Nucleus accumbens (tissue), 56 donors: ENCODE data around the gene MORN5.
A peak's percentile ranks its signal among the peaks of the same experiment; 100 is the strongest.

ENCODE experiments used
- DNase-seq, 56 donors: peaks; one replicate each; lab custom pipeline; 2025; lab: John Stamatoyannopoulos, UW

Gene MORN5

DNA sequence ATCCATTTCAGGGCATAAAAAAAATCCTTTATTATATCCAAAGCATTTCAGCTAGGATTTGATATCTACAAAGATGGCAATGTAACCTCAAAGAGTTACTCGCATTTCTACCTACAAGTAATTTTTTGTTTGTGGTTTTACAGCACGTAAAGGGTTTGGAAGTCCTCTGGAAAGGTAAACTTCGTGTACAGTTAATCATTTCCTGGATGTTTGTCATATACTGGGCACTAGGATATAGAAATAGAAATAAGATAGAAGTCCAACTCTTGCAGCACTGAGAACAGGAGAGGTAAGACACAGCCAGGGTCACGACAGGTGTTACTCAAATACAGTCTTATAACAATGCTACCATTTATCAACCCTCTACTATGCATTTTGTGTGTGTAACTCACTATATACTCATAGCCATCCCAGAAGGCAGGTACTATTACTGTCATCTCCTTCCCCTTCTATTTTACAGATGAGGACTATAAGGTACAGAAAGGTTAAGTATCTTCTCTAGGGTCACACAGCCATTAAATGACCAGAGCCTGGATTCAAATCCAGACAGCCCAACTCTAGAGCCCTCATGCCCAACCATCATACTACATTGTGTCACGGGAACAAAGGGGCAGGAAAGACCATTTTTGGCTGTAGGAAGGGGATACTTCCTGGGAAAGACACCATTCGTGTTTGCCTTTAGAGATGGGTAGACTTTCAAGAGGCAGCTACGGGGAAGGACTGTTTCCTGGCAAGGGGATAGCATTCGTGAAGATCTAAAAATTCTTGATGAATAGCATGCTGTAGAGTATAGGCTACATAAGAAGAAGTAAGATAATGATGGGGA lies 19.1 kb upstream of the MORN5 start:
- no peak for DNase-seq

DNA sequence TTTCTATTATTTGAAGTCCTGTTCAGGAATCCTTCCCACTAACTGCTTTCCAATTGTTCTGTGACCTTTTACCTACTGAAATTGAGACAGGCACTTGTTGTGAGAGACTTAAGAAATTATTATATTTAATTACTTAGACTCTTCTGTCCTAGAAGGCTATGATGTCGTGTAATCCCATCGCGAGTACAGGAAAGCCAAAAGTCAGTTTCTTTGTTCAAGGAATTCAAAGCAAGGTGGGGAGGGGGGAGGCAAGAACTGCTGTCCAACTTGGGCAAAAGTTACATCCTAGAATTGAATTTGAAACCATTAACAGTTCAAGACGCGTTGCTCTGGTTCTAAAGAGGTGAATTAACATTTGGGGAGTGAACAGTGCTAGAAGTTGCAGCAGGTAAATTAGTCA lies 18.0 kb upstream of the MORN5 start:
- no peak for DNase-seq

- no peak for DNase-seq
Observed at GRCh38 chr9:122143296-122143695, 16.4 kb upstream of the MORN5 start.

GRCh38 chr9:122143876-122144405 lies 15.8 kb upstream of the MORN5 start:
- no peak for DNase-seq

- DNase-seq = no peak
Observed at GRCh38 chr9:122144836-122145591, 14.7 kb upstream of the MORN5 start.

- DNase-seq = no peak
Observed at GRCh38 chr9:122145592-122145863, 14.2 kb upstream of the MORN5 start.

DNA sequence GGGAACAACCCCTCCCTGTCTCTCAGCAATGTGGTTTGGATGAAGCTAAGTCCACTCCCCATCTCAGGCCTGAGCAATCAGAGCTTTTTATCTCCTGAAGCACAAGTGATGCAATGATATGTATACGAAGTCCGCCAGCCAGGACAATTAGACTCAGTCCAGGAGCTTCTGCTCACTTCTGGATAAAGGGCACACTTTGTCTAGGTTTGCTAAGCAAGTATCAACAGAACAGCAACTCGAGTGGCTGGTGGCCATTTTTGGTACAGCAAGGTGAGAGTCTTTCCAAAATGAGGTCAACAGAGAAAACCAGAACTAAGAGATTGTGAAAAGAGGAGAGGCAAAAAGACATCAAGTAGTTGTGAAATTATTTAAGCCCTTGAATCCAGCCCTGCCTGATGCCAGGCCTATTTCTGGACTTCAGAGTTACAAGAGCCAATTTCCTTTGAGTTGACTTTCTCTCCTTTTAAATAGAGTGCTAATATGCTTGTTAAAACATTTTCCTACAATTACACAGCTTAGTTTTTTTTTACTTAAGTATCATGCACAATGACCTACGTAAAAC lies 8.4 kb upstream of the MORN5 start:
- no peak for DNase-seq

DNA sequence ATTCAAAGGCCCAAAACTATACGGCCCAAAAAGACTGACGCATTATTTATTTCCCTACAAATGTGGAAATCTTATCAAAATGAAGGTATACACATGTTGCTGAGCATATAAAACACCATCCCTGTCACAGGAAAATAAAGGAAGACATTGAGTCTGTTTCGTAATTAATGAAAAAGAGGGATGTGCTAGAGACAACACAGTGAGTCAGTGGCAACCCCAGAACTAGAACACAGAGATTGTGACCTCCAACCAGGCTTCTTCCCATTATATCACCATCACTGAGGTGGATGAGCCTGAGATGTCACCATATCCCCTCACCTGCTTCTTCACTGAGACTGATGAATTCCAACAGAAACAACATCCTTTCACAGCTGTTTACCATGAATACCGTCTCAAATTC lies 3.9 kb upstream of the MORN5 start:
- DNase-seq = no peak

DNA sequence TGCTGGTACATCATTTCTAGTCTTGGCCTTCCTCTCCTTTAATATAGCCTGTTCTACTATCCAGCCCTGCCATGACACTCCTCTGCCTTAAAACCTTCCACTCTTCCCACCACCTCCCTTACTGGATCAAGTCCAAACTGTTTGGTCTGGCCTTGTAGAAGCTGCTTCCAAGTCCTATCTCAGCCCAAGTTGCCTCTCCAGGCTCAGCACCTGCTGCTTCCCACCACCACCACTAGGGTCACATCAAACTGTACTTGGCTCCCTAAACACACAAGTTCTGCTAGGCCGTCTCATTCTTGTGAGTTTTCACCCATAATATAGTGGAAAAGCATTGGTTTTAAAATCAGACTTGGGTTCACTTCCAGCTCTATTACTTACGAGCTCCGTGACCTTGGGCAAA lies 1.5 kb upstream of the MORN5 start:
- no peak for DNase-seq

GRCh38 chr9:122159925-122160246 lies 178 bp downstream of the MORN5 start:
- DNase-seq = no peak

GRCh38 chr9:122162415-122162814 lies 2.7 kb downstream of the MORN5 start:
- DNase-seq = no peak

- DNase-seq = no peak
Observed at GRCh38 chr9:122164286-122164685, 4.6 kb downstream of the MORN5 start.

DNA sequence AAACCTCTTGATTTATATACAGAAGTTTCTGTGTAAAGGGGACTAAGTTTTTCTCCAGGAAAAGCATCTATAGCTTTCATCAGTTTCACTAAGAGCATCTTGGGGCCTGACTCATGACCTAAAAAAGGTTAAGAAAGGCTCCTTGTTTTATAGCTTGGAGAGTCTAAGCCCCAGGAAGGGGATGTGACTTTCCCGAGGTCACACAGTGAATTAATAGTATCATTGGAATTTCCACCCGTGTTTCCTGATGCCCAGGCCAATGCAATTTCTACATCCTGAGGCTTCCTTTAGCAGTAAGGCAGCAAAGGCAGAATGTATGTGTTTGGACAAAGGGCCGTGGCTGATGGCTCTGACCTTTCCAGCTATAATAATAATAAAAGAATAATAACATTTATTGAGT lies 8.6 kb downstream of the MORN5 start:
- DNase-seq = no peak

DNA sequence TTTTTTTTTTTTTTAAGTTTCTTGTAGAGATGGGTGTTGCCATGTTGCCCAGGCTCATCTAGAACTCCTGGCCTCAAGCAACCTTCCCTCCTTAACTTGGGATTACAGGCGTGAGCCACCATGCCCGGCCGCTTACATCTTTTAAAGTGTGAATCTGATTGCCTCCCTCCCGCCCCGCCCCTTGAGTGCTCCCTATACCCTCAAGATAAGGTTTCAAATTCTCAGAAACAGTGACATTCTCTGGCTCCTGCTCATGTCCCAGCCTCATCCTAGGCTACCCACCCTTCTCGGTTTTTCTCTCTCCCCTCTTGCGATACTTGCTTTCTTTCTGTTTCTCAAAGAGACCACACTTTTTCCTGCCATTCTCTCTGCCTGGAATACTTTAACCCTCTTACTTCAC lies 12.4 kb downstream of the MORN5 start:
- no peak for DNase-seq

DNA sequence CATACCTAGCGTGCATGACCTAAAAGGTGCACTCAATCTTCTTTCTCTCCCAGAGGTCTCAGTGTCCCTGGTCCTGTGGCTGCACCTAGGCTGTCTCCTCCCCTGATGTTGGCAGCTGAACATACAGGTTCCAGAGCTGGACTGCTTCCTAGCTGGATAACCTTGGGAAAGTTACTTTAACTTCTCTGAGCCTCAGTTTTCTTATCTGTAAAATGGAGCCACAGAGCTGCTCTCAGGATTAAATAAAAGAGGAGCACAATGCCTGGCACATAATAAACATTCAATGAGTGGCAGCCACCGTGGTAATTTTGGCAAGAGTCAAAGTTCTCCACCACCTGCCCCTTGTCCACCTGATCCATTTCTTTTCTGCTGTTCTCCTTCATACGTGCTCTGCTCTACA lies 14.0 kb downstream of the MORN5 start:
- no peak for DNase-seq

DNA sequence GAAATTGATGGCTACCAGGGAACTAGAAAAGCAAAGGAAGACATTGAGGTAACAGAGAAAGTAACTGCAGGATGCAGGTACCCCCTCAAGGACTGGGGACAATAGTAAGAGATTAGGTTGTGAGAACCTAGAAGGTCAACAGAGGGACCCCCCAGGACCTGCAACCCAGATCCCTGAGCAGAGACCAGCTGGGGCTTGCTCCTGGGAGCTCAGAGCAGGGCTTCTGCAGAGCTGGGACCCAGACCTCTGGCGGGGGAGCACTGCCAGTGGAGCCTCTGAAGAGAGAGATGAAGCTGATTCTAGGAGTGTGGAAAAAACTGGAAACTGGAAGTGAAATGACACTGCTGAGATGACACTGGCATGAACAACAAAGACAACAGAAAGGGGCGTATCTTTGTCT lies 17.2 kb downstream of the MORN5 start:
- no peak for DNase-seq

DNA sequence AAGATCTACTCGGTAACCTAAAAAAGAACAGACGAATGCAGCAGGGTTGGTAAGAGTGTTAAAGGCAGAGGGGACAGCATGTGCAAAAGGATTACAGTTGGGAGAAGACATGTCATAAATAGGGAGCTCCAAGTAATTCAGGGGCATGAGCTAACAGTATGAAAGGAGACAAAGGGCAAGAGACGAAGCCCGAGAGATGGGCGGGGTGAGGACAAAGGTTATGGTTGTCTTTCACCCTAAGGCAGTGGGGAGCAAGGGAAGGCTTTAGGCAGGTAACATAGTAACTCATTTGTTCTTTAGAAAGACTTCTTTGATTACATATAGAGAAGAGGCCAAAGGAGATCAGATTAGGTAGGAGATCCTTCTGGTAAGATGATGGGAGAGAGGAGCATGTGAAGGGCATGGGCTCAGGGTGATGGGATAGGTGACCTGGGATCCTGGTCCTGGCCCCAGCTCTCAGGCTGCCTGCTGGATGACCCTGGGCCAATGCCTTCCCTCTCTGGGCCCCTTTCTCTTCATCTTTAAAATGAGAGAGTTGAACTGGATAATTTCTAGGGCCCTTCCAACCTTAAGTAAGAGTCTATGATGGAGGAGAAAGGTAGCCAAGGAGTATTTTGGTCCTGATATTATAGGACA lies 19.5 kb downstream of the MORN5 start:
- DNase-seq = no peak

DNA sequence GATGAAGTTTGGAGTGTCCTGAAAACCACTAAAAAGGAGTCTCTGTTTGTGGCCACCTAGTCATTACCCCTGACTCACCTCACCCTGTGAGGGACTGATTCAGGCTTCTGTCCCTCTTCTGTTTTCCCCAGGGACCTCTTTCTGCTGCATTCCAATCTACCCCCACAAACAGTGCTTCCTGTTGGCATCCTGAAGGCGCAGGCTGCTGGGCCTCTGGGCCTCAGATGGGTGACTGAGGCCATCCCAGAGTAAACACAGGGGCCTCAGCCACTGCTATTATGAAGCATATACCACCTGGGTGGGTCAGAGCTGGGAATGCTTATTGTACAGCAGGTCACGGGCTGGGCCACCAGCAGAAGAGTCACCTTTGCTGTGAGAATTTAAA lies 20.0 kb downstream of the MORN5 start:
- DNase-seq = no peak

- peak in 20 of 56 donors; percentile 1 to 57 (median 32) for DNase-seq
Observed at GRCh38 chr9:122180633-122181032, 20.9 kb downstream of the MORN5 start.

- DNase-seq = no peak
Observed at GRCh38 chr9:122183501-122183900, 23.8 kb downstream of the MORN5 start.

GRCh38 chr9:122184551-122184950 lies 24.8 kb downstream of the MORN5 start:
- no peak for DNase-seq
